NCI-H226 (cell line): Measurements from ENCODE around the gene SLC22A24.
"Not testable (repeated sequence)": the region's sequence is repeated elsewhere in the genome, so short reads cannot be mapped to it uniquely, and the experiment has no call there.

Source experiments
- DNase-seq: peaks from one replicate; pipeline ENCODE4 v3.0.0-alpha.2; 2015

The SLC22A24 gene

GRCh38 chr11:63144121-63144520, at the start of gene SLC22A24:
Gene SLC22A24 (minus strand): TSS chr11:63144221. CDS start chr11:63143779, 442 bp downstream.
- no peak for DNase-seq

- DNase-seq = no peak
Observed at GRCh38 chr11:63180536-63180935, 36.5 kb upstream of the SLC22A24 start.

- DNase-seq = no peak
Observed at GRCh38 chr11:63179432-63180041, 35.5 kb upstream of the SLC22A24 start.

- no peak for DNase-seq
Observed at GRCh38 chr11:63177872-63178271, 33.9 kb upstream of the SLC22A24 start.

- DNase-seq = no peak
Observed at GRCh38 chr11:63165706-63166310, 21.8 kb upstream of the SLC22A24 start.

GRCh38 chr11:63155794-63156193, 11.8 kb upstream of the SLC22A24 start:
- DNase-seq = no peak

- no peak for DNase-seq
Observed at GRCh38 chr11:63146581-63146980, 2.6 kb upstream of the SLC22A24 start.

- no peak for DNase-seq
Observed at GRCh38 chr11:63142459-63142858, 1.6 kb downstream of the SLC22A24 start.

- no peak for DNase-seq
Observed at GRCh38 chr11:63132985-63133775, 10.8 kb downstream of the SLC22A24 start.

GRCh38 chr11:63099555-63099954, 44.5 kb downstream of the SLC22A24 start:
- no peak for DNase-seq

- no peak for DNase-seq
Observed at GRCh38 chr11:63080682-63081081, 63.3 kb downstream of the SLC22A24 start.

GRCh38 chr11:63046203-63046602, 97.8 kb downstream of the SLC22A24 start:
- not testable (repeated sequence) for DNase-seq

- no peak for DNase-seq
Observed at GRCh38 chr11:63042596-63042995, 101.4 kb downstream of the SLC22A24 start.

GRCh38 chr11:63032457-63032856, 111.6 kb downstream of the SLC22A24 start:
- DNase-seq = no peak
